Embryonic facial prominence (tissue), 1 donor: Measurements from ENCODE around the gene IFNG.

Experiments
- DNase-seq: peaks from one replicate; pipeline ENCODE4 v3.0.0-alpha.2; 2016; ENCODE audit errors: extremely low spot score

Gene IFNG

DNA sequence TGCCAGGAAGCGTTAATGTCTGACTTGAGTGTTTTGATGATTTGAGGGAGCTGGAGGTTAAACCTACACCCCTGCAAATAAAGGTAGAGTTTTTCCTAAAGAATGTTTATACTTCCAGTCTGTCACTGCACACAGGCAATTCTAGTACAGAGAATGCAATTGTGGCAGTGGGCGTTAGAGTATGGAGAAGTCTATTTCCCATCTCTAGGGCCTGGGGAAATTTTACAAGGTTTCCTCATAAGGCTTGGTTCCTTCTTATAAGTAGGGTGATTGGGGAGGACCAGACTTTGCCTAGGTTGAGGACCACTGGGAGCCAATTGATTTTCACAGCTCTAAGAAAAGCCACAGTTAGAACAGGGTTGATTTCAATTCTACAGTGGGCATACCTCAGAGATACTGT, 44.3 kb downstream of the IFNG start:
- DNase-seq, result no peak

DNA sequence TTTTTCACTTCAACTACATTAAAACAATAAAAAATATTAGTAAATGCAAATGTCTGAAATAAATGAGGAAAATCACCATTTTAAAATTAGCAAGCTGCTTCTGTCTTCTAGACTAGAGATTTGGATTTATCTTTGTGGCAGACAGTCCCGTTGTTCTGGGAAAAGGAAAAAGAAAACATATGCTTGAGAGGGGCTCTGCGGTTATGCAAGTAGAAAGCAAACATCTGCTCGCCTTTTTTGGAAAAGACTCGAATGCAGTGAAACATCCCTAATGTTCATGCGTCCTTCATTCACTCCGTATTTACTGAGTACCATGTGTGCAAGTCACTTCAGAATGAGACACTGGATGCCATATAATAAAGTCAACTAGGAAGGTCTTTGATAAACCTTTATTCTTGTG, 44.9 kb downstream of the IFNG start:
- no peak for DNase-seq

- no peak for DNase-seq
These were observed 45.9 kb downstream of the IFNG start for GRCh38 chr12:68113644-68114043.

- no peak for DNase-seq
These were observed 47.5 kb downstream of the IFNG start for GRCh38 chr12:68111995-68112394.

- no peak for DNase-seq
These were observed 49.9 kb downstream of the IFNG start for GRCh38 chr12:68109444-68110217.

DNA sequence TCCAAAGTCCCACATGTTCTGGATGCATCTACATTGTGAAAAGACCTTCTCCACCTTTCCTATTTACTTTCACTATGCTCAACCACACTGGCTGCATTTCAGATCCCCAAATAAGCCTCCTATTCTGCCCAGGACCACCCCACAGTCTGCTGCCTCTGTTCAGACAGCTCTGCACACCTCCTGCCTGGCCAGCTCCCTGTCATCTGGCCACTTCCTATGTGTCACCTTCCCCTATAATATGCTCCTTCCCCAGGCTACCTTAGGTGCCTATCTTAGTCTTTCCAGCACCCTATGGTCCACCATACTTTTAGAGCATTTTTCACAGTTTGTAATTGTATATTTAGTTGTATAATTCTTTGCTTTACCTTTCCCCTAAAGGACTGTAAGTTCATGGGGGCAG, 50.5 kb downstream of the IFNG start:
- no peak for DNase-seq

DNA sequence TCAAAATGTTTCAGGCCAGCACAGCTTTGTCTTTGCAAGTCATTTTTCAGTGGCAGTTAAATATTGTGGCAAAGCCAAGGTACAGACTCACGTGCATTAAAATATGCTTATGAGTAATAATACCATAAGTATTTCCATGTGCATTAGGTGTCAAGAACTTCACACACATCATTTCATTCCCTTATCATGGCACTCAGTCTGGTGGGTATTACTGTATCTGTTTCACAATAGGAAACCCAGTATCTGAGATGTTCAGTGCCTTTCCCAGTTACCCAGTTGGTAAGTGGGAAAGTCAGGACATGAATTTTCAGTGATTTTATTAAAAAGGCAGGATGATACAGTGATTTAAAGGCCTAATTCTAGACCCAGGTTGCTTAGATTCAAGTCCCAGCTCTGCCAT, 52.9 kb downstream of the IFNG start:
- no peak for DNase-seq

- DNase-seq, result no peak
These were observed 53.4 kb downstream of the IFNG start for GRCh38 chr12:68106160-68106559.
